ENCODE data around the gene PICALM.

DNA sequence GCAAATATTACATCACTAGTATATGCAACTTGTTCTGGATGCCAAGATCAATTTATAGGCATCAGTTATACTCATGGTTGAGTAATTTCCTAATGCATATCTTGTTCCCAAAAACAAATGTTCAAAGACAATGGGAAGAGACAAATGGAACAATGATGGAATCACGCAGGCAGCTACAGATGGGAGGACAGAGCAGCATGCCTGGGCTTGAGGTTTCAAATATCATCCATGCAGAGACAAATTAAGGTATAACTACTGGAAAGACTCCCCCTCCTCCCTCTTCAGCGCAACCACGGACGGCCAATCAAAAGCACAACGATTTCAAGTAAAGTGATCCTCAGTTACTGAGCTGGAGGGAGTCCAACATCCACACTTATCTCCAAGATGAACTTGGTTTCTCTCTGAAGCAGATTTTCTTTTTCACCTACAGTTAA lies 106.9 kb downstream of the PICALM start:
- no peak for TF ChIP-seq POLR2A (IDR thresholded peaks at IDR 0.05)
- TF ChIP-seq EP300 (IDR thresholded peaks at IDR 0.05; ENCODE audit: low read depth) = no peak
